DND-41 (cell line): ENCODE measurements around the gene ANO9.
"Not testable (repeated sequence)": the region's sequence is repeated elsewhere in the genome, so short reads cannot be mapped to it uniquely, and the experiment has no call there.

Source experiments
- ATAC-seq: fragments of 200-7000 bp; cut with Tn5 transposase; 3 replicates; pipeline ENCODE4 v1.9.1; 2021; ENCODE audit warnings: low read depth; ENCODE audit not compliant: insufficient read depth
- DNase-seq: peaks from one replicate; pipeline ENCODE4 v3.0.0-alpha.2; 2020
- H2AFZ ChIP-seq: 2 replicates; pipeline ENCODE4 v1.6.0; 2012; ENCODE audit warnings: low read depth, low read length
- H3K27ac ChIP-seq: 2 replicates; pipeline ENCODE4 v1.5.1; 2012; ENCODE audit warnings: low read length, inconsistent platforms
- H3K27me3 ChIP-seq: fragments of 200-600 bp; sonication (generic); 2 replicates; pipeline ENCODE4 v1.6.0; 2012; ENCODE audit warnings: low read length, mild to moderate bottlenecking, inconsistent platforms; ENCODE audit not compliant: insufficient read depth, poor library complexity
- H3K36me3 ChIP-seq: 2 replicates; pipeline ENCODE4 v1.5.1; 2012; ENCODE audit warnings: low read length, inconsistent platforms; ENCODE audit not compliant: insufficient read depth
- H3K4me1 ChIP-seq: 2 replicates; pipeline ENCODE4 v1.5.1; 2012; ENCODE audit warnings: mild to moderate bottlenecking, low read length; ENCODE audit not compliant: insufficient read depth
- H3K4me2 ChIP-seq: 2 replicates; pipeline ENCODE4 v1.6.0; 2012; ENCODE audit warnings: mild to moderate bottlenecking, moderate library complexity, low read length, inconsistent platforms; ENCODE audit not compliant: insufficient read depth
- H3K4me3 ChIP-seq, 2 experiments: fragments of 200-600 bp in 1 of 2; shearing (Covaris generic) in 1 of 2; 2 replicates each; pipeline ENCODE4 v1.5.1; 2012 to 2016; ENCODE audit warnings: inconsistent platforms in 2 of 2, low read length in 2 of 2, mild to moderate bottlenecking in 2 of 2, low read depth in 1 of 2, moderate library complexity in 1 of 2
- H3K79me2 ChIP-seq: 2 replicates; pipeline ENCODE4 v1.6.0; 2012; ENCODE audit warnings: low read length, inconsistent platforms; ENCODE audit not compliant: insufficient read depth
- H3K9ac ChIP-seq: 2 replicates; pipeline ENCODE4 v1.6.0; 2012; ENCODE audit warnings: low read depth, mild to moderate bottlenecking, inconsistent platforms, low read length, moderate library complexity
- H3K9me3 ChIP-seq: 2 replicates; pipeline ENCODE4 v1.5.1; 2012; ENCODE audit warnings: low read length, moderate library complexity, mild to moderate bottlenecking, inconsistent platforms; ENCODE audit not compliant: insufficient read depth, severe bottlenecking
- H4K20me1 ChIP-seq: 2 replicates; pipeline ENCODE4 v1.6.0; 2012; ENCODE audit warnings: low read length; ENCODE audit not compliant: insufficient read depth
- EZH2 ChIP-seq: IDR thresholded peaks from 3 replicates; pipeline ENCODE4 v1.6.1; 2012; ENCODE audit warnings: borderline replicate concordance, low read depth, mild to moderate bottlenecking, moderate library complexity, low read length, inconsistent platforms; ENCODE audit not compliant: severe bottlenecking
- TF ChIP-seq, protein P1 (sequence below): IDR thresholded peaks from 2 replicates; pipeline ENCODE4 v1.5.1; 2012; ENCODE audit warnings: borderline replicate concordance, low read length, moderate library complexity, mild to moderate bottlenecking; ENCODE audit not compliant: poor library complexity, severe bottlenecking; ENCODE audit errors: extremely low read depth

ANO9 gene

DNA sequence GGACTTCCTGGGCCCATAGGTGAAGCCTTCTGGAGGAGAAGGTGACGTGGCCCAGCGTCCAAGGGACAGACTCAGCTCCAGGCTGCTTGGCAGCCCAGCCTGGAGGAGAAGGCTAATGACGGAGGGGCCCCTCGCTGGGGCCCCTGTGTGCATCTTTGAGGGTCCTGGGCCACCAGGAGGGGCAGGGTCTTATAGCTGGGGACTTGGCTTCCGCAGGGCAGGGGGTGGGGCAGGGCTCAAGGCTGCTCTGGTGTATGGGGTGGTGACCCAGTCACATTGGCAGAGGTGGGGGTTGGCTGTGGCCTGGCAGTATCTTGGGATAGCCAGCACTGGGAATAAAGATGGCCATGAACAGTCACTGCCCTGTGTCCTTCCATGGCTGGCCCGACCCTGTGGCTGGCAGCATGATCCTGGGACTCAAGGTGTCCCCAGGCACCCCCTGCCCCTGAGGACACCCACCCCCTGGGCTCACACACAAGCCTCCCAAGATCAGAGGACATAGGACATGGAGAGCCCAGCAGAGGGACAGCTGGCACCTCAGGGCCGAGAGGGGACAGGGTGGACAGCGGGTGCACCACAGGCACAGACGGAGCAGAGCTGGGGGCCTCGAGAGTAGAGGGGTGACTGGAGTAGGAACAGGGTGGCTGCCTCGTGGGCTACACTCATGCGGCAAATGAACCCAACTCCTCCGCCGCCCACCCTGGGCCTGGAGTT is 37.1 kb downstream of the ANO9 start:
- Histone ChIP-seq H3K9ac (no peak overlapping the region), H4K20me1 (peaks cover 9% of the 10 kb centered on the region; the same call in 1 of the 2 replicates), H3K9me3 (no peaks in the 10 kb centered on the region), H2AFZ (no peak overlapping the region), H3K27me3 (no peaks in the 10 kb centered on the region), H3K4me1 (peaks cover 33% of the 10 kb centered on the region), H3K36me3 (no peaks in the 10 kb centered on the region; the same call in 1 of the 2 replicates), H3K79me2 (no peaks in the 10 kb centered on the region; the same call in 1 of the 2 replicates), H3K4me2 (no peak overlapping the region), H3K4me3 (no peak overlapping the region), H3K27ac (no peak overlapping the region)
- TF ChIP-seq, protein P1, sequence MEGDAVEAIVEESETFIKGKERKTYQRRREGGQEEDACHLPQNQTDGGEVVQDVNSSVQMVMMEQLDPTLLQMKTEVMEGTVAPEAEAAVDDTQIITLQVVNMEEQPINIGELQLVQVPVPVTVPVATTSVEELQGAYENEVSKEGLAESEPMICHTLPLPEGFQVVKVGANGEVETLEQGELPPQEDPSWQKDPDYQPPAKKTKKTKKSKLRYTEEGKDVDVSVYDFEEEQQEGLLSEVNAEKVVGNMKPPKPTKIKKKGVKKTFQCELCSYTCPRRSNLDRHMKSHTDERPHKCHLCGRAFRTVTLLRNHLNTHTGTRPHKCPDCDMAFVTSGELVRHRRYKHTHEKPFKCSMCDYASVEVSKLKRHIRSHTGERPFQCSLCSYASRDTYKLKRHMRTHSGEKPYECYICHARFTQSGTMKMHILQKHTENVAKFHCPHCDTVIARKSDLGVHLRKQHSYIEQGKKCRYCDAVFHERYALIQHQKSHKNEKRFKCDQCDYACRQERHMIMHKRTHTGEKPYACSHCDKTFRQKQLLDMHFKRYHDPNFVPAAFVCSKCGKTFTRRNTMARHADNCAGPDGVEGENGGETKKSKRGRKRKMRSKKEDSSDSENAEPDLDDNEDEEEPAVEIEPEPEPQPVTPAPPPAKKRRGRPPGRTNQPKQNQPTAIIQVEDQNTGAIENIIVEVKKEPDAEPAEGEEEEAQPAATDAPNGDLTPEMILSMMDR = no peak
- no peak for TF ChIP-seq EZH2
- ATAC-seq = no peak
- DNase-seq = no peak

DNA sequence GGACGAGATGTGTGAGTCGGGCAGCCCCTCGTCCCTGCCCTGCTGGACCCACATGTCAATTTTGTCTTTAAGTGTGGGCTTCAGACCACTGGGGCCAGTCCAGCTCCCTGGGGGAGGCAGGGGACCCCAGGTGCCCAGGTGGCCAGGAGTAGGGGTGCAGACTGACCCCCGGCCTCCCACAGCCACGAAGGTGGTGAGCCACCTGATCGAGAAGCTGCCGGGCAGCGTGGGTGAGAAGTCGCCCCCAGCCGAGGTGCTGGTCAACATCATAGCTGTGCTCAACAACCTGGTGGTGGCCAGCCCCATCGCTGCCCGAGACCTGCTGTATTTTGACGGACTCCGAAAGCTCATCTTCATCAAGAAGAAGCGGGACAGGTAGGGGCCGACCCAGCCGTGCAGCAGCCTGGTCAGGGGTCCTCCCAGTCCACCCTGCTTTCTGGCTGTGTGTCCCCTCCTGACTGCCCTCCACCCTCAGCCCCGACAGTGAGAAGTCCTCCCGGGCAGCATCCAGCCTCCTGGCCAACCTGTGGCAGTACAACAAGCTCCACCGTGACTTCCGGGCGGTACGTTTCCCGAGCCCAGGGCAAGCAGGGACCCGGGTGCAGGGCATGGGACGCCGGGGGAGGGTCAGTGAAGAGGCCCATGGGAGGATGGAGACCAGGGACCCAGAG is 37.9 kb downstream of the ANO9 start:
- no peak overlapping the region for H3K4me2 ChIP-seq
- no peaks in the 10 kb centered on the region for H3K27me3 ChIP-seq
- peaks cover 6% of the 10 kb centered on the region; the same call in 1 of the 2 replicates for H4K20me1 ChIP-seq
- peaks cover 26% of the 10 kb centered on the region for H3K4me1 ChIP-seq
- H3K4me3 ChIP-seq = no peak overlapping the region
- no peaks in the 10 kb centered on the region for H3K36me3 ChIP-seq
- no peak overlapping the region for H3K9ac ChIP-seq
- no peak overlapping the region for H3K27ac ChIP-seq
- no peak overlapping the region for H2AFZ ChIP-seq
- H3K79me2 ChIP-seq = no peaks in the 10 kb centered on the region
- ATAC-seq = no peak
- TF ChIP-seq EZH2 = no peak
- TF ChIP-seq, protein P1 = no peak
- no peak for DNase-seq
- H3K9me3 ChIP-seq = no peaks in the 10 kb centered on the region

- DNase-seq (no peak), ATAC-seq (no peak)
- TF ChIP-seq, protein P1 = no peak
- TF ChIP-seq EZH2 = no peak
- no peak overlapping the region for H3K9ac ChIP-seq
- no peaks in the 10 kb centered on the region for H3K9me3 ChIP-seq
- H3K4me2 ChIP-seq = no peak overlapping the region
- H2AFZ ChIP-seq = no peak overlapping the region
- H3K4me1 ChIP-seq = peaks cover 19% of the 10 kb centered on the region
- no peaks in the 10 kb centered on the region for H3K79me2 ChIP-seq
- H3K27me3 ChIP-seq = no peaks in the 10 kb centered on the region
- H3K4me3 ChIP-seq = no peak overlapping the region
- peaks cover 6% of the 10 kb centered on the region; the same call in 1 of the 2 replicates for H4K20me1 ChIP-seq
- H3K36me3 ChIP-seq = no peaks in the 10 kb centered on the region
- no peak overlapping the region for H3K27ac ChIP-seq
These were observed 38.6 kb downstream of the ANO9 start for GRCh38 chr11:403021-403760.

- not testable (repeated sequence) for ATAC-seq, H3K9me3 ChIP-seq, H3K79me2 ChIP-seq
These were observed 40.6 kb downstream of the ANO9 start for GRCh38 chr11:401196-401595.

More at GRCh38 chr11:401196-401595, 40.6 kb downstream of the ANO9 start:
- Histone ChIP-seq H4K20me1 (peaks cover 15% of the 10 kb centered on the region; the same call in 1 of the 2 replicates), H3K27me3 (peaks cover 15% of the 10 kb centered on the region)
- H3K27ac ChIP-seq, H3K9ac ChIP-seq, H3K36me3 ChIP-seq, H3K4me2 ChIP-seq, DNase-seq, H3K4me1 ChIP-seq, H3K4me3 ChIP-seq, H2AFZ ChIP-seq: not testable (repeated sequence)
